ENCODE results near the gene TAS2R39.
"Not testable (repeated sequence)": the region's sequence is repeated elsewhere in the genome, so short reads cannot be mapped to it uniquely, and the experiment has no call there.

Gene TAS2R39

DNA sequence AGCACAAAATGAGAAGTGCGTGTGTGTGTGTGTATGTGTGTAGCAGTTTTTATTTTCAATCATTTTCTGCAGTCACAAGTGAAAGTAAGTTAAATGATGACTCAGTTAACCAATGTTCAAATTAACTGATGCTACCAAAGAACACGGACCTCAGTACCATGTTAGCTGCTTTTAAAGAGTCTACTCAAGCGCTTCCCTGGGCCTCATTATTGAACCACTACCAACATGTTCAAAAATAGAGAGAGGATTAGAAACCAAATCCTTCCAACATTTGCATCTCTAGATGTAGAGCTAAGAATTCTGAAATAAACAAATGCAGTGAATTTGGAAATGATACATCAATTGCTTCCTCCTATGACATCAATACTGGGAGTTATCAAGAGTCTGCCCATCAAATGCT, at the start of gene TAS2R39:
TSS of gene TAS2R39 (plus strand) at position 396 of the 400 bp plus-strand sequence. CDS start at position 396, 0 bp downstream.
- no peak for TF ChIP-seq ZFX (IDR thresholded peaks at IDR 0.05; ENCODE audit: borderline replicate concordance)
- TF ChIP-seq, protein P1, sequence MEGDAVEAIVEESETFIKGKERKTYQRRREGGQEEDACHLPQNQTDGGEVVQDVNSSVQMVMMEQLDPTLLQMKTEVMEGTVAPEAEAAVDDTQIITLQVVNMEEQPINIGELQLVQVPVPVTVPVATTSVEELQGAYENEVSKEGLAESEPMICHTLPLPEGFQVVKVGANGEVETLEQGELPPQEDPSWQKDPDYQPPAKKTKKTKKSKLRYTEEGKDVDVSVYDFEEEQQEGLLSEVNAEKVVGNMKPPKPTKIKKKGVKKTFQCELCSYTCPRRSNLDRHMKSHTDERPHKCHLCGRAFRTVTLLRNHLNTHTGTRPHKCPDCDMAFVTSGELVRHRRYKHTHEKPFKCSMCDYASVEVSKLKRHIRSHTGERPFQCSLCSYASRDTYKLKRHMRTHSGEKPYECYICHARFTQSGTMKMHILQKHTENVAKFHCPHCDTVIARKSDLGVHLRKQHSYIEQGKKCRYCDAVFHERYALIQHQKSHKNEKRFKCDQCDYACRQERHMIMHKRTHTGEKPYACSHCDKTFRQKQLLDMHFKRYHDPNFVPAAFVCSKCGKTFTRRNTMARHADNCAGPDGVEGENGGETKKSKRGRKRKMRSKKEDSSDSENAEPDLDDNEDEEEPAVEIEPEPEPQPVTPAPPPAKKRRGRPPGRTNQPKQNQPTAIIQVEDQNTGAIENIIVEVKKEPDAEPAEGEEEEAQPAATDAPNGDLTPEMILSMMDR (IDR thresholded peaks at IDR 0.05) = no peak

DNA sequence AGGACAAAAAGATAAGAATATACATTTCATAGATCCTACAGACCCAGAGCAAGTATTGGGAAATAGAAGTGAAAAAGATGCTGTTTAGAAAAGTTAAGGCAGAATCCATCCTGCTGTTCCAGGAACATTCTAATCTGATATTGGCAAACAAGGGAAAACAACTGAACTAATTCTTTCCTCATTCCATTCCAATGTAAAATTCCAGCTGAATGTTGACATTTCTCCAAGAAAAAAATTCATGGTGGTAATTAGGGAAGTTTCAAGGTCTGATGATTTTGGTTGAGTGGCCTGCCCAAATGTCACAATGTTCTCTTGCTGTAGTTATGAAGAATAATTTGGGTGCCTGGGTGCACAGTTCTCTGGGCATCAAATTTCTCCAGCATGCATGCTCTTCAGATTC, 36.1 kb upstream of the TAS2R39 start:
- H3K27ac ChIP-seq = no peak overlapping the region
- TF ChIP-seq, protein P1 (IDR thresholded peaks at IDR 0.05) = no peak
- no peak for TF ChIP-seq ZFX (IDR thresholded peaks at IDR 0.05; ENCODE audit: borderline replicate concordance)

More for the DNA sequence above, at the start of gene TAS2R39:
- H3K27ac ChIP-seq = no peak within 1 kb of the TSS

DNA sequence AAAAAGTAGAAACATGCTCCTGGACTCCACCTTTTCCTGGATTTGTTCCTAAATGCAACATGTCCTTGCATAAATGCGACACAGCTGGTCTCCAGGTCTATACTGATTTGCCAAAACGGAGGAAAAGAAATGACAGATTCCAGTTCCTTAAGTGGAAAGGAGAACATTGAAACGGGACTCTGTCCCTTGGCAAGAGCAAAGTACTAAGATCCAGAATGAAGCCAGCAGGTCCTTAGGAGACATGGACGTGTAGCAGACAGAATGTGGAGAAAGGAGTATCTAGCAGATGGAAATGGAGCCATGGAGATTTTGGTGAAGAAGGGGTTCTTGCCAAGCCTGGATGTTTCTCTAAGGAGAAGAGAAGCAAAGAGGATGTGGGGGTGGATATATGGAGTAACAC, 35.2 kb upstream of the TAS2R39 start:
- H3K27ac ChIP-seq = no peak overlapping the region
- TF ChIP-seq, protein P1 (IDR thresholded peaks at IDR 0.05) = no peak
- no peak for TF ChIP-seq ZFX (IDR thresholded peaks at IDR 0.05; ENCODE audit: borderline replicate concordance)

DNA sequence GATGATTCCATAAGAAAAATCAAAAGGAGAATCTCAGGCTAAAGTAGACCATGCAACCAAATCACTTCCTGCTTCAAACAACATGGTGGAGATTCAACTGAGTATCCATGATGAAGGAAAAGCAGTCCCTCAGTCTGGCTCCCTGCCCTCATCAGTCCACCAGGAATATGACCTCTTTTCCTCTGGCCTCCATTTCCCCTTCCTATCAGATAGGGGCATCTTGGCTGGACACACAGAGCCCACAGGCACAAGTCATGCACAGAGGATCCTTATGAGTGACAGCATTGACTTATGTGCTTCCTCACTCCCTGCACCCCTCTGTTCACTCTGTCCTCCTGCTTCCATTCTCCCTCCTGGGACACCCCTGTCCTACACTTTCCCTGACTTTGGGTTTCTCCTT, 34.6 kb upstream of the TAS2R39 start:
- no peak for TF ChIP-seq ZFX (IDR thresholded peaks at IDR 0.05; ENCODE audit: borderline replicate concordance)
- TF ChIP-seq, protein P1 (IDR thresholded peaks at IDR 0.05) = no peak
- no peak overlapping the region for H3K27ac ChIP-seq

DNA sequence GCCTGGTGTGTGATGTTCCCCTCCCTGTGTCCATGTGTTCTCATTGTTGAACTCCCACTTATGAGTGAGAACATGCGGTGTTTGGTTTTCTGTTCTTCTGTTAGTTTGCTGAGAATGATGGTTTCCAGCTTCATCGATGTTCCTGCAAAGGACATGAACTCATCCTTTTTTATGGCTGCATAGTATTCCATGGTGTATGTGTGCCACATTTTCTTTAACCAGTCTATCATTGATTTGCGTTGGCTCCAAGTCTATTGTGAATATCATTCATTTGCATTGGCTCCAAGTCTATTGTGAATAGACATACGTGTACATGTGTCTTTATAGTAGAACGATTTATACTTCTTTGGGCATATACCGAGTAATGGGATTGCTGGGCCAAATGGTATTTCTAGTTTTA, 32.5 kb upstream of the TAS2R39 start:
- not testable (repeated sequence) for H3K27ac ChIP-seq

DNA sequence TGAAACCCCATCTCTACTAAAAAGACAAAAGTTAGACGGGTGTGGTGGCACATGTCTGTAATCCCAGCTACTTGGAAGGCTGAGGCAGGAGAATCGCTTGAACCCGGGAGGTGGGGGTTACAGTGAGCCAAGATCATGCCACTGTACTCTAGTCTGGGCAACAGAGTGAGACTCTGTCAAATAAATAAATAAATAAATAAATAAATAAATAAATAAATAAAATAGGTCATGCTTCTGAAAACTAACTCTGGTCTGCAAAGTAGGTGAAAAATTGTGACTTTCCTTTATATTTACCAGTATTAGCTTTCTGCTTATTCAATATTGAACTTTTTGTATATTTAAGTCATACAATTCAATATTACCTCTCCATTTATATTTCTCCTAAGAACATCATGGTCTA, 24.6 kb upstream of the TAS2R39 start:
- not testable (repeated sequence) for H3K27ac ChIP-seq

DNA sequence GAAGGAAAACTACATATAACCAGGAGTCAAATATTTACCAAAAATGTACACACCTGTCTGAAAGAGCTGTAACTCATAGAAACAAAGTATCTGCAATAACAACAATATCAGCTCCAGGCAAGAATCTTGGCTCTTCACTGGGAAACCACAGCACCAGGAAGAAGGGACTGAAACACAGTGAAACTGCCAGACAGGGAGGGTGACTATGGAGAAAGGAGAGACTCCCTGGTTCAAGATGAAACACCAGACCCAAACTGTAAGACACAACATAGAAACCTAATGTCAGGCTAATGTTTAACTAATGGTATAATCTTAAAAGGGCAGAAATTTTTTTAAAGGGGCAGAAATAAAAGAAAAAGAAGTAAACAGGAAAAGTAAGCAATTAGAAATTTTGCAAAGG, 11.5 kb upstream of the TAS2R39 start:
- H3K27ac ChIP-seq = no peak overlapping the region
- TF ChIP-seq ZFX (IDR thresholded peaks at IDR 0.05; ENCODE audit: borderline replicate concordance) = no peak
- TF ChIP-seq, protein P1 (IDR thresholded peaks at IDR 0.05) = no peak

DNA sequence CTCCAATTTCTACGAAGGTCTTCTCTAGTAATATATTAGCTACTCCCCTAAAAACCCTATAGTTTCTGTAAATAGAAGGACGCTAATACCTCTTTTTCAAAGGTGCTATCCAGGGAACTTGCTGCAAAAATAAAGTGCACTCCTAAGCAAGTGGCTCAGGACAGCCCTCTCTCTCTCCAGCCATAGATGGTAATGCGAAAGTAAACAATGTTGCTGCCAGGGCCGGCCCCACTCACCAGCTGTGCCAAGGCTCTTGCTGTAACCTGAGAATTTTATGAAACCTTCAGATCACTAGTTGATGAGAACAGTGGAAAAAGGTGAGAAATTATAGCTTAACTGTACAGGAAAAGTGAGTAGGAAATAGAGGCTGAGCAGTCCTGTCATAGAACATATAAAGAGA, 10.9 kb upstream of the TAS2R39 start:
- H3K27ac ChIP-seq = no peak overlapping the region
- no peak for TF ChIP-seq ZFX (IDR thresholded peaks at IDR 0.05; ENCODE audit: borderline replicate concordance)
- TF ChIP-seq, protein P1 (IDR thresholded peaks at IDR 0.05) = no peak; the same call in 1 of the 2 replicates

Data from 22Rv1 (cell line).